Adipocyte (in vitro differentiated cells): Measurements from ENCODE around the gene RAB11FIP2.
A peak's percentile ranks its signal among the peaks of the same experiment; 100 is the strongest.

ENCODE experiments used
- DNase-seq: peaks from one replicate; pipeline ENCODE4 v3.0.0-alpha.2; 2015; ENCODE audit warnings: low read depth
- H3K27me3 ChIP-seq: replicated peaks from 2 replicates; pipeline ENCODE4 v1.7.0; 2013; ENCODE audit warnings: mild to moderate bottlenecking, low read length, moderate library complexity; ENCODE audit not compliant: control insufficient read depth, insufficient read depth
- H3K36me3 ChIP-seq: 2 replicates; pipeline ENCODE4 v1.7.0; 2013; ENCODE audit warnings: low read length, mild to moderate bottlenecking, moderate library complexity; ENCODE audit not compliant: control insufficient read depth, insufficient read depth, severe bottlenecking
- H3K4me1 ChIP-seq: 2 replicates; pipeline ENCODE4 v1.7.0; 2013; ENCODE audit warnings: mild to moderate bottlenecking, low read length, moderate library complexity; ENCODE audit not compliant: control insufficient read depth, insufficient read depth
- H3K4me3 ChIP-seq: 2 replicates; pipeline ENCODE4 v1.7.0; 2013; ENCODE audit warnings: mild to moderate bottlenecking, low read length, moderate library complexity
- H3K9ac ChIP-seq: 2 replicates; pipeline ENCODE4 v1.7.0; 2013; ENCODE audit warnings: mild to moderate bottlenecking, low read length, moderate library complexity
- H3K9me3 ChIP-seq: 2 replicates; pipeline ENCODE4 v1.7.0; 2013; ENCODE audit warnings: mild to moderate bottlenecking, low read length, moderate library complexity; ENCODE audit not compliant: control insufficient read depth

The RAB11FIP2 gene

GRCh38 chr10:118003126-118003525 is 43.6 kb downstream of the RAB11FIP2 start:
- peaks cover 48% of the 10 kb centered on the region for H3K36me3 ChIP-seq
- no peaks in the 10 kb centered on the region for H3K27me3 ChIP-seq
- H3K9ac ChIP-seq = no peak overlapping the region
- no peak overlapping the region for H3K4me3 ChIP-seq
- peak; percentile 10 for DNase-seq
- H3K4me1 ChIP-seq = peaks cover 19% of the 10 kb centered on the region
- no peaks in the 10 kb centered on the region for H3K9me3 ChIP-seq

DNA sequence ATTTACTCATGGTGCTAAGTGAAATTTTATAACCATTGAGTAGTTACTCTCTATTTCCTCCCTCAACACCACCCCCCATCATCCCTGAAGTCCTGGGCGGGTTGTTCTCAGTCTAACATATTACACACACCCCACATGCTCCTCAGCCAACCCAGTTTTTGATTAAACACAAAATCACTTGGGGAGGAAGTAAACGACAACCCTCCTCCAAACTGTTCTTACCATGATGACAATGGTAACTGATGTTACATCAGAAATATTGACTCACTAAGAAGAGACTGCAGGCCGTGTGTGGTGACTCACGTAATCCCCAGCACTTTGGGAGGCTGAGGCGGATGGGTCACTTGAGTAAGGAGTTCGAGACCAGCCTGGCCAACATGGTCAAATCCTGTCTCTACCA is 44.2 kb downstream of the RAB11FIP2 start:
- peaks cover 42% of the 10 kb centered on the region for H3K36me3 ChIP-seq
- H3K27me3 ChIP-seq = no peaks in the 10 kb centered on the region
- no peaks in the 10 kb centered on the region for H3K9me3 ChIP-seq
- H3K4me3 ChIP-seq = no peak overlapping the region
- peaks cover 24% of the 10 kb centered on the region for H3K4me1 ChIP-seq
- H3K9ac ChIP-seq = no peak overlapping the region
- no peak for DNase-seq

GRCh38 chr10:117997673-117998072 is 49.1 kb downstream of the RAB11FIP2 start:
- DNase-seq = no peak
- no peaks in the 10 kb centered on the region for H3K9me3 ChIP-seq
- H3K27me3 ChIP-seq = no peaks in the 10 kb centered on the region
- peaks cover 7% of the 10 kb centered on the region for H3K36me3 ChIP-seq
- no peak overlapping the region for H3K4me3 ChIP-seq
- peaks cover 14% of the 10 kb centered on the region for H3K4me1 ChIP-seq
- H3K9ac ChIP-seq = no peak overlapping the region

GRCh38 chr10:117996709-117997108 is 50.0 kb downstream of the RAB11FIP2 start:
- Histone ChIP-seq H3K4me1 (peaks cover 11% of the 10 kb centered on the region), H3K9ac (no peak overlapping the region), H3K9me3 (no peaks in the 10 kb centered on the region), H3K4me3 (no peak overlapping the region), H3K27me3 (no peaks in the 10 kb centered on the region), H3K36me3 (peaks cover 7% of the 10 kb centered on the region)
- DNase-seq = no peak

DNA sequence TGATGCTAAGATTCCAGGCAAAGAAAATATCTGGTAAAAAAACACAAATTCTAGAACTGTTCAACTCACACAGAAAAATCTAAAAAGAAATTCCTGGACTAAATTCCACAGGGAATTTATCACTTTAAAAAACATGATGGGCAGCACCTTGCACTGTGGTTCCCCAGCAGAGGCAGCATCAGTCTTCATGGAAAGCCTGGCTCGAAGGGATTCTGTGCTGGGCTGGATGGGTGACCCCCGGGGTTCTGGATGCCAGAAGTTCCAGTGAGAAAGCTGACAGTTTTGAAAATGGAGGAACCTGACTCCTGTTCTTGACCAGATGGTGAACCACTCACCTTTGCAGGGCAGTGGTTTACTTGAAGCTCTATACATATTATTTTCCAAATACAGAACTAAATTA is 52.0 kb downstream of the RAB11FIP2 start:
- H3K9me3 ChIP-seq = no peaks in the 10 kb centered on the region
- H3K9ac ChIP-seq = no peak overlapping the region
- no peak for DNase-seq
- H3K4me1 ChIP-seq = peaks cover 11% of the 10 kb centered on the region
- no peak overlapping the region for H3K4me3 ChIP-seq
- H3K36me3 ChIP-seq = peaks cover 3% of the 10 kb centered on the region
- no peaks in the 10 kb centered on the region for H3K27me3 ChIP-seq

GRCh38 chr10:117993166-117993565 is 53.6 kb downstream of the RAB11FIP2 start:
- no peak overlapping the region for H3K9ac ChIP-seq
- peaks cover 6% of the 10 kb centered on the region for H3K4me1 ChIP-seq
- no peaks in the 10 kb centered on the region for H3K27me3 ChIP-seq
- no peak overlapping the region for H3K4me3 ChIP-seq
- DNase-seq = no peak
- no peaks in the 10 kb centered on the region for H3K9me3 ChIP-seq
- H3K36me3 ChIP-seq = peaks cover 3% of the 10 kb centered on the region

DNA sequence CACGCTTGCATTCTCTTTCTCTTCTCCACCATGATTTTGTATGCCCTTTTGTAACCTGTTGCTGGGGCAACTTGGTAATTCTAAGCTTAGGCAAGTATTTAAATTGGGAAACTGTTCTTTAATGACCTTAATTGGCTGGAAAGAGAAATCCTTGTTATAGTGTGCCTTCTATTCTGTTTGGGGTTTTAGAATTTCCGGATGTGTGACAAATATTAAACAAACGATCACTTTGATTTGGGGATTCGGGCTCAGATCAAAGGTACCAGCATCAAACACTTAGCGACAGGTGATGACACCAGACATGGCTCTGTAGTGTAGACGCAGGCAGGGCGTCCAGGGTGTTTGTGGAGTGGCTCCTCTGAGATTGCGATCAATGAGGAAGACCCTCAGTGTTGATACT is 55.0 kb downstream of the RAB11FIP2 start:
- Histone ChIP-seq H3K36me3 (no peaks in the 10 kb centered on the region), H3K4me3 (no peak overlapping the region), H3K27me3 (no peaks in the 10 kb centered on the region), H3K9ac (no peak overlapping the region), H3K4me1 (no peaks in the 10 kb centered on the region), H3K9me3 (no peaks in the 10 kb centered on the region)
- DNase-seq = peak; percentile 1

DNA sequence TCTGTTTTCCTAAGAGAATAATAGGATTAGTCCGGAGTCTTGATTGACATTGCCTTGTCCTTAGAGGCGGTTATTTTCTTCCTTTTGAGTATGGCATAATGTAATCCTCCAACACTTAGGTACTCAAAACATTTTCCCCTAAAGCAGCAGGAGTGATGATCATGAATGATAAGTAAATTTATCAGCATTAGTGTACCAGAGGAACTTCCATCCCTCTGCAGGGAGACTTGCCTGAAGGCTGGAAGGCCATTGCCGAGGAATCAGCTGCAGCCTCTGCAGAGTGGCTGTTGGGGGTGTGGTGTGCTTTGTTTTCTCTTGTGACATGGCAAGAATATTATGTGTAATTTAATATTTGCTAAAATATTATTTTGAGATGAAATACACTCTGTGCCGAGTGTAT is 56.8 kb downstream of the RAB11FIP2 start:
- Histone ChIP-seq H3K9ac (no peak overlapping the region), H3K9me3 (no peaks in the 10 kb centered on the region), H3K4me3 (no peak overlapping the region)

DNA sequence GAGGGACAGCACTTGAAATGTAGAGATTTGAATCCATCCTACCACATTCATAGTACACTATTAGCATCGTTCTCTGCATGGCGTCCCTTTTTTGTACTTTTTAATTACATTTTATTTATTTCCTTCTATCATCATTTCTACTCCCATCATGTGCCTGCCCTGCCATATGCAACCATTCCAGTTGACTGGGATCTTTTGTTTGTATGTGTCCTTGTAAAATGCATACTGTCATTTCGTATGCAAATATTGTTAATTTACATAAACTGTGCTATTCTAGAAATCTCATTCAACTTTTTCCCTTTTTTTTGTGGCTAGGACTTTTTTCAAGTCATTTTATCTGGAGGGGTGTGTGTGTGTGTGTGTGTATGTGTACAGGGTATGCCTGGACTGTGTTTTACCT is 57.9 kb downstream of the RAB11FIP2 start:
- Histone ChIP-seq H3K4me1 (no peaks in the 10 kb centered on the region), H3K9me3 (no peaks in the 10 kb centered on the region), H3K9ac (no peak overlapping the region), H3K36me3 (no peaks in the 10 kb centered on the region), H3K27me3 (no peaks in the 10 kb centered on the region), H3K4me3 (no peak overlapping the region)
- DNase-seq = no peak

More for the DNA sequence above, 56.8 kb downstream of the RAB11FIP2 start:
- no peaks in the 10 kb centered on the region for H3K4me1 ChIP-seq
- no peak for DNase-seq
- H3K36me3 ChIP-seq = no peaks in the 10 kb centered on the region
- no peaks in the 10 kb centered on the region for H3K27me3 ChIP-seq

DNA sequence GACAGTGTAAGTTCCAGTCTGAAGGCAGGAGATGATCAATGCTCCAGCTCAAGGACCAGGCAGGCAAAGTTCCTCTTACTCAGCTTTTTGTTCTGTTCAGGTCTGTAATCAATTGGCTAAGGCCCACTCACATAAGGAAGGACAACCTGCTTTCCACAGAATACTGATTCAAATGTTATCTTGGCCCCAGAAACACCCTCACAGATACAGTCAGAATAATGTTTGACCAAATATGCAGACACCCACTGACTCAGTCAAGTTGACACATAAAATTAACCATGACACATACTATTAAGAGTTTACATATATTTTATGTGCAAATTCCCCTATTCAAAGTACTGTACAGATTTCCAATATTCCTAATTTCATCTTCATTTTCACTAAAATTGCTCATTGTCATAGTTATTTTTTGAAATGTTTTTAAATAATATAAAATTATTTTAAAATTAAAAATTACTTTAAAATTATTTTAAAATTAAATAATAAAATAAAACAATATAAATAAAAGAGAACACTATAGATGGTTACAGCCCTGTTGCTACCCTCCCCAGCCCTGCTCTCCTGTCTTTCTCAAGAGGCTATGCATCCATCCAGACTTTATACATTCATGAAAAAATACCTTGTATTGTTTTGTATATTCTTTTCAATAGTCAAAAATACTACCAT is 59.4 kb downstream of the RAB11FIP2 start:
- Histone ChIP-seq H3K4me1 (no peaks in the 10 kb centered on the region), H3K9me3 (no peaks in the 10 kb centered on the region), H3K36me3 (no peaks in the 10 kb centered on the region), H3K4me3 (no peak overlapping the region), H3K27me3 (no peaks in the 10 kb centered on the region), H3K9ac (no peak overlapping the region)
- DNase-seq = no peak

DNA sequence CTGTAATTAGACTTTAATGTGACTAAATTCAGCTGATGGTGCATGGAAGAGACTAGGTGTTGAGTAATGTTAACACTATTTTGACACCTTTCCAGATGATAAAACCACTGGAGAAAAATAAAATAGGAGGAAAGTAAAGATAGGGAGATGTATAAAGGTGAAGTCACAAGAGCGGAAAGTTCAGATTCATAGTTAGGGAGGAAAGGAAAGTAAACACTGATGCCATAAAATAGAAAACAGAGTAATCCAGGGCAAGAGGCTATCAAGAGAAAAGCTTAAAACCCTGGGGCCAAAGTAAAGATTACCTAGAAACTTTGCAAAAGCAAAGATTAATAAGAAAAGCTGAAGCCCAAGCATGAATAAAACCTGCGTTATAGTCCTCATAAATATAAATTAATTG is 62.8 kb downstream of the RAB11FIP2 start:
- H3K27me3 ChIP-seq = no peaks in the 10 kb centered on the region
- H3K9ac ChIP-seq = no peak overlapping the region
- H3K36me3 ChIP-seq = no peaks in the 10 kb centered on the region
- no peak overlapping the region for H3K4me3 ChIP-seq
- no peaks in the 10 kb centered on the region for H3K9me3 ChIP-seq
- no peak for DNase-seq
- peaks cover 4% of the 10 kb centered on the region for H3K4me1 ChIP-seq
